HAP-1 (cell line): ENCODE results near the gene RAD51D.
"Not testable (repeated sequence)": the region's sequence is repeated elsewhere in the genome, so short reads cannot be mapped to it uniquely, and the experiment has no call there.

Source experiments
- DNase-seq, 2 experiments: peaks; one replicate each; pipeline ENCODE4 v3.0.0-alpha.2; 2016 to 2020; ENCODE audit warnings: low spot score in 2 of 2
- H3K27me3 ChIP-seq: fragments of 250-450 bp; sonication (Bioruptor Pico); 2 replicates; pipeline ENCODE4 v1.5.1; 2020; ENCODE audit warnings: low read depth, mild to moderate bottlenecking, moderate library complexity
- H3K36me3 ChIP-seq: fragments of 250-450 bp; sonication (Bioruptor Pico); replicated peaks from 2 replicates; pipeline ENCODE4 v1.5.1; 2020; ENCODE audit warnings: mild to moderate bottlenecking
- H3K4me1 ChIP-seq: fragments of 250-450 bp; sonication (Bioruptor Pico); 2 replicates; pipeline ENCODE4 v1.5.1; 2020; ENCODE audit warnings: mild to moderate bottlenecking
- H3K4me3 ChIP-seq: fragments of 250-450 bp; sonication (Bioruptor Pico); 2 replicates; pipeline ENCODE4 v1.5.1; 2020; ENCODE audit warnings: mild to moderate bottlenecking, moderate library complexity
- H3K9me3 ChIP-seq: fragments of 250-450 bp; sonication (Bioruptor Pico); 2 replicates; pipeline ENCODE4 v1.5.1; 2020; ENCODE audit warnings: mild to moderate bottlenecking, moderate library complexity
- in situ Hi-C: fragments of 300-500 bp; cut with MboI; formaldehyde crosslinking; loops from 3 replicates; pipeline ENCODE4 v1.14.3; 2020; ENCODE audit warnings: low sequenced_read_pairs, inconsistent platforms, mixed read lengths

The RAD51D gene

DNA sequence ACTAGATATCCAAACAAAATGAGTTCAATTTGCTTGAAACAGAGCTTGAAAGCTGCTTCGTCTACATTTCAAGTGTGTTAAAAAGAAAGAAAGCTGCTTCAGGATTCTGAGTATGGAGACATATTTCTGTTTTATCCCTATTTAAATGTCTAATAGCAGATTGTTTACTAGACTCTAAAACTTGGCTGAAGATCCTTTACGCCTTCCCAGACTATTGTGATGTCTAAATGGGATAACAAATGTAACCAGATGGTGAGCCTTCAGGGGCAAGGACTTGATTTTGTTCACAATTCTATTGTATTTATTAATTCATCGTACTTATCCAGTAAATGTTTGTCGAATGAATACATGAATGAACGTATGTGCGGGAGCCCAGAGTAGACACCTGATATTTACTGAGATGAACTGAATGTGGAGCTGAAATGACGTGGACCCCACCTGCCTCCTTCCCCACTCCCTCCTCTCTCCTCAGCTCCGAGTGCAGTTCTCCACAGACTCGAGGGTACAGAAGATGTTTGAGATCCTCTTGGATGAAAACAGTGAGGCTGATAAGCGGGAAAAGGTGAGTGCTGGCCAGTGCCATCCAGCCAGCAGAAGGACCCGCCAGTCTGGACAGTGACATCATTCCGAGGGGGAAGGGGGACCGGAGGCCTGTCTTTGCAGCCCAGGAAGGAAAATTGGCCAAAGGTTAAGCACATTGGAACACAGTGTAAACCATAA is 32.9 kb upstream of the RAD51D start:
- in situ Hi-C loops, result loop anchor here (25.0 kb wide), 1 partner anchor 385 kb away; the partner anchor contains the start of gene SLFN12L
- Histone ChIP-seq H3K4me3 (no peak overlapping the region), H3K9me3 (no peaks in the 10 kb centered on the region), H3K4me1 (no peaks in the 10 kb centered on the region), H3K27me3 (no peaks in the 10 kb centered on the region), H3K36me3 (no peaks in the 10 kb centered on the region)
- no peak for DNase-seq

DNA sequence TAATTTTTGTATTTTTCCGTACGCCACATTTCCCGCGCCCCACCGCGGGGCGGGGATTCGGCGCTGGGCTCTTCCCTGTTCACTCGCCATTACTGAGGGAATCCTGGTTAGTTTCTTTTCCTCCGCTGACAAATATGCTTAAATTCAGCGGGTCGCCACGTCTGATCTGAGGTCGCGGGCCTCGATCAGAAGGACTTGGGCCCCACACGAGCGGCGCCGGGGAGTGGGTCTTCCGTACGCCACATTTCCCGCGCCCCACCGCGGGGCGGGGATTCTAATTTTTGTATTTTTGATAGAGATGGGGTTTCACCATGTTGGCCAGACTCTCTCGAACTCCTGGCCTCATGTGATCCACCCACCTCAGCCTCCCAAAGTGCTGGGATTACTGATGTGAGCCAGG is 31.4 kb upstream of the RAD51D start:
- not testable (repeated sequence) for H3K4me1 ChIP-seq, H3K9me3 ChIP-seq, H3K4me3 ChIP-seq, DNase-seq, H3K27me3 ChIP-seq, H3K36me3 ChIP-seq
- in situ Hi-C loops, result loop anchor here (25.0 kb wide), 1 partner anchor 386 kb away; the partner anchor contains the start of gene SLFN12L

DNA sequence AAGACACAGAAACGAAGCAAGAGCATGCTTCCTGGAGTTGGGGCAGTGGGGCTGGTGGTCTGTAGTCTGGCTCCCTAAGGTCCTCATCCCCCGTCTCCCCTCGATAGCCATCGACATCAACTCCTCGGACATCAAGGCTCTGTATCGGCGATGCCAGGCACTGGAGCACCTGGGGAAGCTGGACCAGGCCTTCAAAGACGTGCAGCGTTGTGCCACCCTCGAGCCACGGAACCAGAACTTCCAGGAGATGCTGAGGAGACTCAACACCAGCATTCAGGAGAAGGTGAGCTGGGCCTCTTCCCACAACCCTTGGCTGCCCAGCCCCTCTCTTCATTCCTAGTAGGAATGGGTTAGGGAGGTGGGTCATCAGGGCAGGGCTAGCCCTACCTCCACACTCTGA is 30.3 kb upstream of the RAD51D start:
- Histone ChIP-seq H3K9me3 (no peaks in the 10 kb centered on the region), H3K36me3 (no peaks in the 10 kb centered on the region), H3K4me3 (no peak overlapping the region), H3K27me3 (no peaks in the 10 kb centered on the region), H3K4me1 (no peaks in the 10 kb centered on the region)
- no peak for DNase-seq
- in situ Hi-C loops, result loop anchor here (25.0 kb wide), 1 partner anchor 387 kb away; the partner anchor contains the start of gene SLFN12L

DNA sequence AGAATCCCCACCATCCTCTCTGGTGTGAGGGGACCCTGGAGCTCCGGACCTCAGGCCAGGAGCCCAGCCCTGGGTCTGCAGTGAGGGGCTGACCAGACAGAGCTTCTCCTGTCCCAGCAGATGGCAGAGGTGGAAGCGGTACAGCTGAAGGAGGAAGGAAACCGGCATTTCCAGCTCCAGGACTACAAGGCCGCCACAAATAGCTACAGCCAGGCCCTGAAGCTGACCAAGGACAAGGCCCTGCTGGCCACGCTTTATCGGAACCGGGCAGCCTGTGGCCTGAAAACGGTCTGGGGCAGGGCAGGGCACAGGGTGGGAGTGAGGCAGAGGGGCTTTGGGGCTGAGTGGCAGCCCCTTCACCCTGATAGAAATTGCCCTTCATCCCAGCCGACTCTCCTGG is 28.5 kb upstream of the RAD51D start:
- in situ Hi-C loops, result no loop called here
- DNase-seq, result no peak
- no peak overlapping the region for H3K4me3 ChIP-seq
- no peaks in the 10 kb centered on the region for H3K36me3 ChIP-seq
- no peaks in the 10 kb centered on the region for H3K27me3 ChIP-seq
- H3K4me1 ChIP-seq, result no peaks in the 10 kb centered on the region
- no peaks in the 10 kb centered on the region for H3K9me3 ChIP-seq

DNA sequence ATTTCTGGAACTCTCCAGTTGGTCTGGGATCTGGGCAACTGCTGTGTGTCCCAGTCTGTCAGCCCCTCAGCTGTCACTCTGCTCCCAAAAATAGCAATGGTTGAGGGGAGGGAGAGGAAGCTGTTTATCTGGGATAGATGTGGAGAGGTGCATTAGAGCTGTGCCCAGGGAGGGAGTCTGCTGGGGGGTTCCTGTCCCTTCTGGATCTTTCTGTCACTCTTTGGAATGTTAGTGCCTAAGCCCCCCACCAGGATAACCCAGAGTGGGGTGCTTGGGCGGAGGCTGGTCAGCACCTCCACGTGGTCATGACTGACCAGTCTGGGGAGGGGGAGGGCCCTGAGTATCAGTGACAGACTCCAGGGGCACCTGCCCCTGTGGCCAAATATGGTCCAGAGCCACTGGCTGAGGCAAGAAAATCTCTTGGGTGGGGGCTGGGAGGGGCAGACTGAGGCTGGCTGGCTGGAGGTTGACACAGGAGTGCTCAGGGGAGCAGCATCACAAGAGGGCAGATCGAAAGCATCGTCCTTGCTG is 27.8 kb upstream of the RAD51D start, which contains the start of gene UNC45B:
UNC45B (plus strand) TSS at position 443 of the 531 bp plus-strand sequence. CDS start 447 bp downstream, outside the sequence.
- in situ Hi-C loops, result no loop called here
- Histone ChIP-seq H3K36me3 (no peaks in the 10 kb centered on the region), H3K9me3 (no peaks in the 10 kb centered on the region)

GRCh38 chr17:35146214-35146833 is 26.7 kb upstream of the RAD51D start:
- Histone ChIP-seq H3K4me1 (no peaks in the 10 kb centered on the region), H3K27me3 (no peaks in the 10 kb centered on the region), H3K4me3 (no peak overlapping the region), H3K9me3 (no peaks in the 10 kb centered on the region), H3K36me3 (peaks cover 5% of the 10 kb centered on the region)
- in situ Hi-C loops, result no loop called here
- DNase-seq, result no peak

More for the DNA sequence above, 27.8 kb upstream of the RAD51D start, which contains the start of gene UNC45B:
- Histone ChIP-seq H3K4me3 (no peak within 1 kb of the TSS), H3K27me3 (no peaks in the 10 kb centered on the region), H3K4me1 (no peaks in the 10 kb centered on the region)
- DNase-seq, result no peak

DNA sequence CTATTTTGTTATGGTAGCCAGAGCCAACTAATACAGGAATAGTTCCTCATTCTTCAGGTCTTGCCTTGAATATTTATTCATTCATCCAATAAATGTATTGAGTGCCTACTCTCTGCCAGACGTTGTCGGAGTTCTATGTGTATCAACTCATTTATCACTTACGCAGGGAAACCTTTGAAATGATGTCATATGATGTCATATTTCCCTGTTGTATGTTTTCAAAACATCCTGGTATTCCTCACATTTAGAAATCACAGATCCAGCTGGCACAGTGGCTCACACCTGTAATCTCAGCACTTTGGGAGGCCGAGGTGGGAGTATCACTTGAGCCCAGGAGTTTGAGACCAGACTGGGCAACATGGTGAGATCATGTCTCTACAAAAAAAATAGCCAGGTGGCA is 25.2 kb upstream of the RAD51D start:
- H3K36me3 ChIP-seq, result peaks cover 11% of the 10 kb centered on the region
- no peaks in the 10 kb centered on the region for H3K27me3 ChIP-seq
- DNase-seq, result no peak
- H3K4me1 ChIP-seq, result no peaks in the 10 kb centered on the region
- in situ Hi-C loops, result loop anchor here (5.0 kb wide), 1 partner anchor 97 kb away; the partner anchor contains the start of gene SLFN5
- no peaks in the 10 kb centered on the region for H3K9me3 ChIP-seq
- no peak overlapping the region for H3K4me3 ChIP-seq

- Histone ChIP-seq H3K36me3 (peaks cover 35% of the 10 kb centered on the region), H3K9me3 (no peaks in the 10 kb centered on the region), H3K27me3 (no peaks in the 10 kb centered on the region), H3K4me3 (peak overlapping the region; percentile 96), H3K4me1 (no peaks in the 10 kb centered on the region)
- no peak for DNase-seq
- in situ Hi-C loops, result loop anchor here (5.0 kb wide), 1 partner anchor 100 kb away; the partner anchor contains the start of gene SLFN5
These were observed 22.8 kb upstream of the RAD51D start for GRCh38 chr17:35142467-35142796.

- peak; percentile 61 to 90 for DNase-seq
- in situ Hi-C loops, result loop anchor here (5.0 kb wide), 1 partner anchor 100 kb away; the partner anchor contains the start of gene SLFN5
- peaks cover 40% of the 10 kb centered on the region for H3K36me3 ChIP-seq
- no peaks in the 10 kb centered on the region for H3K27me3 ChIP-seq
- peak within 1 kb of the TSS; percentile 96 for H3K4me3 ChIP-seq
- no peaks in the 10 kb centered on the region for H3K4me1 ChIP-seq
- no peaks in the 10 kb centered on the region for H3K9me3 ChIP-seq
These were observed 22.2 kb upstream of the RAD51D start, which contains the start of gene NLE1 for GRCh38 chr17:35141681-35142466. Gene NLE1, minus strand, starts transcription at chr17:35142303. Its CDS starts 28 bp downstream, at chr17:35142275.

DNA sequence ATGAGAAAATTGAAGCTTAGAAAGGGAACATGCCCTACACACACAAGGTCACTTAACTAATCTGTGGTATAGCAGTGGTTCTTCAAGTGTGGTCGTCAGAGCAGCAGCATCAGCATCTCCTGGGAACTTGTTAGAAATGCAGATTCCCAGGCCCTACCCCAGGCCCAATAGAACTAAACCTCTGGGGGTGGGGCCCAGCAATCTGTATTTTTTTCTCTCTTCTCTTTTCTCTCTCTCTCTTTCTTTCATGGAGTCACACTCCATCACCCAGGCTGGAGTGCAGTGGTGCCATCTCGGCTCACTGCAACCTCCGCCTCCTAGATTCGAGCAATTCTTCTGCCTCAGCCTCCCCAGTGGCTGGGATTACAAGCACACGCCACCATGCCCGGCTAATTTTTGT is 18.6 kb upstream of the RAD51D start:
- no peak for DNase-seq
- H3K4me3 ChIP-seq, result no peak overlapping the region
- no peaks in the 10 kb centered on the region for H3K27me3 ChIP-seq
- peaks cover 77% of the 10 kb centered on the region for H3K36me3 ChIP-seq
- no peaks in the 10 kb centered on the region for H3K4me1 ChIP-seq
- in situ Hi-C loops, result no loop called here
- no peaks in the 10 kb centered on the region for H3K9me3 ChIP-seq

DNA sequence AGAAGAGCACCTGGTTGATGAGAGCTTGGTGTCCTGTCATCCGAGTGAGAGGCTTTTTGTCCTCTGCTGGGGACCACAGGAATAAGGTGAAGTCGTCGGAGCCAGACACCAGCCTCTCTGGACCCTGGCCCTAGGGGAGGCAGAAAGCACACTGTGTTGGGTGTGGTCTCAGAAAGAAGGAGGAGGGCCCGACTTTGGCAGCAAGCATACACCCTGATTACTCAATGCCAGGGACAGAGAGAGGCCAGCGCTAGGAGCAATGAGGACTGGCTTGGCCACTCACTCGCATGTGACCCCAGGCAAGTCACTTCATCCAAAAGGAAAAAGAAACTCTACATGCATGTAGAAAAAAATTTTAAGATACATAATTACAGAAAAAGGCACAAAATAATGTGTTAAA is 15.7 kb upstream of the RAD51D start:
- no peak for DNase-seq
- peaks cover 94% of the 10 kb centered on the region for H3K36me3 ChIP-seq
- H3K4me3 ChIP-seq, result no peak overlapping the region
- H3K9me3 ChIP-seq, result no peaks in the 10 kb centered on the region
- H3K27me3 ChIP-seq, result no peaks in the 10 kb centered on the region
- in situ Hi-C loops, result no loop called here
- no peaks in the 10 kb centered on the region for H3K4me1 ChIP-seq

- in situ Hi-C loops, result no loop called here
- no peaks in the 10 kb centered on the region for H3K27me3 ChIP-seq
- H3K36me3 ChIP-seq, result peaks cover 70% of the 10 kb centered on the region
- no peak overlapping the region for H3K4me3 ChIP-seq
- H3K9me3 ChIP-seq, result no peaks in the 10 kb centered on the region; the same call in 1 of the 2 replicates
- DNase-seq, result no peak
- no peaks in the 10 kb centered on the region for H3K4me1 ChIP-seq
These were observed 13.3 kb upstream of the RAD51D start for GRCh38 chr17:35132816-35133550.

GRCh38 chr17:35132099-35132498 is 12.4 kb upstream of the RAD51D start:
- no peaks in the 10 kb centered on the region for H3K27me3 ChIP-seq
- peaks cover 61% of the 10 kb centered on the region for H3K36me3 ChIP-seq
- DNase-seq, result no peak
- H3K4me3 ChIP-seq, result no peak overlapping the region
- in situ Hi-C loops, result no loop called here
- no peaks in the 10 kb centered on the region; the same call in 1 of the 2 replicates for H3K9me3 ChIP-seq
- no peaks in the 10 kb centered on the region for H3K4me1 ChIP-seq
